Panc1 (cell line): ENCODE measurements around the gene SRRM4.
"Not testable (repeated sequence)": the region's sequence is repeated elsewhere in the genome, so short reads cannot be mapped to it uniquely, and the experiment has no call there.

Source experiments
- POLR2AphosphoS5 ChIP-seq: IDR thresholded peaks from 2 replicates; pipeline ENCODE4 v1.6.1; 2012; ENCODE audit warnings: mild to moderate bottlenecking, low read depth, low read length, moderate library complexity
- SIN3A ChIP-seq: IDR thresholded peaks from 2 replicates; pipeline ENCODE4 v1.6.1; 2012; ENCODE audit warnings: low read depth, mild to moderate bottlenecking, low read length, moderate library complexity, borderline replicate concordance; ENCODE audit not compliant: insufficient read depth
- TF ChIP-seq, protein P1 (sequence below), 2 experiments: IDR thresholded peaks; 2 replicates each; pipeline ENCODE4 v1.6.1; 2011 to 2012; ENCODE audit warnings: low read depth in 2 of 2, control low read depth in 1 of 2, low read length in 1 of 2, mild to moderate bottlenecking in 1 of 2, moderate library complexity in 1 of 2; ENCODE audit not compliant: insufficient read depth in 1 of 2
- TF ChIP-seq, protein P2 (sequence below): fragments of 450-650 bp; IDR thresholded peaks from 2 replicates; pipeline ENCODE4 v1.5.1; 2017; ENCODE audit warnings: mild to moderate bottlenecking

DNA sequence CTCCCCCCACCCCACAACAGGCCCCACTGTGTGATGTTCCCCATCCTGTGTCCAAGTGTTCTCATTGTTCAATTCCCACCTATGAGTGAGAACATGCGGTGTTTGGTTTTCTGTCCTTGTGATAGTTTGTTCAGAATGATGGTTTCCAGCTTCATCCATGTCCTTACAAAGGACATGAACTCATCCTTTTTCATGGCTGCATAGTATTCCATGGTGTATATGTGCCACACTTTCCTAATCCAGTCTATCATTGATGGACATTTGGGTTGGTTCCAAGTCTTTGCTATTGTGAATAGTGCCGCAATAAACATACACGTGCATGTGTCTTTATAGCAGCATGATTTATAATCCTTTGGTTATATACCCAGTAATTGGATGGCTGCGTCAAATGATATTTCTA lies 123.6 kb downstream of the SRRM4 start:
- TF ChIP-seq, protein P1, sequence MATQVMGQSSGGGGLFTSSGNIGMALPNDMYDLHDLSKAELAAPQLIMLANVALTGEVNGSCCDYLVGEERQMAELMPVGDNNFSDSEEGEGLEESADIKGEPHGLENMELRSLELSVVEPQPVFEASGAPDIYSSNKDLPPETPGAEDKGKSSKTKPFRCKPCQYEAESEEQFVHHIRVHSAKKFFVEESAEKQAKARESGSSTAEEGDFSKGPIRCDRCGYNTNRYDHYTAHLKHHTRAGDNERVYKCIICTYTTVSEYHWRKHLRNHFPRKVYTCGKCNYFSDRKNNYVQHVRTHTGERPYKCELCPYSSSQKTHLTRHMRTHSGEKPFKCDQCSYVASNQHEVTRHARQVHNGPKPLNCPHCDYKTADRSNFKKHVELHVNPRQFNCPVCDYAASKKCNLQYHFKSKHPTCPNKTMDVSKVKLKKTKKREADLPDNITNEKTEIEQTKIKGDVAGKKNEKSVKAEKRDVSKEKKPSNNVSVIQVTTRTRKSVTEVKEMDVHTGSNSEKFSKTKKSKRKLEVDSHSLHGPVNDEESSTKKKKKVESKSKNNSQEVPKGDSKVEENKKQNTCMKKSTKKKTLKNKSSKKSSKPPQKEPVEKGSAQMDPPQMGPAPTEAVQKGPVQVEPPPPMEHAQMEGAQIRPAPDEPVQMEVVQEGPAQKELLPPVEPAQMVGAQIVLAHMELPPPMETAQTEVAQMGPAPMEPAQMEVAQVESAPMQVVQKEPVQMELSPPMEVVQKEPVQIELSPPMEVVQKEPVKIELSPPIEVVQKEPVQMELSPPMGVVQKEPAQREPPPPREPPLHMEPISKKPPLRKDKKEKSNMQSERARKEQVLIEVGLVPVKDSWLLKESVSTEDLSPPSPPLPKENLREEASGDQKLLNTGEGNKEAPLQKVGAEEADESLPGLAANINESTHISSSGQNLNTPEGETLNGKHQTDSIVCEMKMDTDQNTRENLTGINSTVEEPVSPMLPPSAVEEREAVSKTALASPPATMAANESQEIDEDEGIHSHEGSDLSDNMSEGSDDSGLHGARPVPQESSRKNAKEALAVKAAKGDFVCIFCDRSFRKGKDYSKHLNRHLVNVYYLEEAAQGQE (IDR thresholded peaks at IDR 0.05; ENCODE audit: insufficient read depth in 1 of 2, low read depth in 2 of 2, low read length in 1 of 2) = not testable (repeated sequence)
- TF ChIP-seq, protein P2, sequence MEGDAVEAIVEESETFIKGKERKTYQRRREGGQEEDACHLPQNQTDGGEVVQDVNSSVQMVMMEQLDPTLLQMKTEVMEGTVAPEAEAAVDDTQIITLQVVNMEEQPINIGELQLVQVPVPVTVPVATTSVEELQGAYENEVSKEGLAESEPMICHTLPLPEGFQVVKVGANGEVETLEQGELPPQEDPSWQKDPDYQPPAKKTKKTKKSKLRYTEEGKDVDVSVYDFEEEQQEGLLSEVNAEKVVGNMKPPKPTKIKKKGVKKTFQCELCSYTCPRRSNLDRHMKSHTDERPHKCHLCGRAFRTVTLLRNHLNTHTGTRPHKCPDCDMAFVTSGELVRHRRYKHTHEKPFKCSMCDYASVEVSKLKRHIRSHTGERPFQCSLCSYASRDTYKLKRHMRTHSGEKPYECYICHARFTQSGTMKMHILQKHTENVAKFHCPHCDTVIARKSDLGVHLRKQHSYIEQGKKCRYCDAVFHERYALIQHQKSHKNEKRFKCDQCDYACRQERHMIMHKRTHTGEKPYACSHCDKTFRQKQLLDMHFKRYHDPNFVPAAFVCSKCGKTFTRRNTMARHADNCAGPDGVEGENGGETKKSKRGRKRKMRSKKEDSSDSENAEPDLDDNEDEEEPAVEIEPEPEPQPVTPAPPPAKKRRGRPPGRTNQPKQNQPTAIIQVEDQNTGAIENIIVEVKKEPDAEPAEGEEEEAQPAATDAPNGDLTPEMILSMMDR = not testable (repeated sequence)
- TF ChIP-seq SIN3A, POLR2AphosphoS5: not testable (repeated sequence)
